ENCODE measurements around the gene PDZRN4.
A peak's percentile ranks its signal among the peaks of the same experiment; 100 is the strongest.

Gene PDZRN4

GRCh38 chr12:41465526-41465925 lies 277.4 kb downstream of the PDZRN4 start:
- no peak for DNase-seq

- no peak for DNase-seq
Measured at GRCh38 chr12:41466300-41466699, 278.2 kb downstream of the PDZRN4 start.

GRCh38 chr12:41466802-41467201 lies 278.7 kb downstream of the PDZRN4 start:
- DNase-seq: no peak

GRCh38 chr12:41467591-41468325 lies 279.6 kb downstream of the PDZRN4 start:
- DNase-seq: no peak

- no peak for DNase-seq
Measured at GRCh38 chr12:41468341-41468740, 280.2 kb downstream of the PDZRN4 start.

GRCh38 chr12:41468756-41469155 lies 280.6 kb downstream of the PDZRN4 start:
- DNase-seq: no peak

GRCh38 chr12:41473441-41473840 lies 285.3 kb downstream of the PDZRN4 start:
- DNase-seq: peak; percentile 31

- DNase-seq: no peak
Measured at GRCh38 chr12:41474001-41474400, 285.9 kb downstream of the PDZRN4 start.

GRCh38 chr12:41476499-41477439 lies 288.6 kb downstream of the PDZRN4 start:
- DNase-seq: peak; percentile 87

- no peak for DNase-seq
Measured at GRCh38 chr12:41479426-41479825, 291.3 kb downstream of the PDZRN4 start.

- no peak for DNase-seq
Measured at GRCh38 chr12:41485203-41485602, 297.1 kb downstream of the PDZRN4 start.

- no peak for DNase-seq
Measured at GRCh38 chr12:41486718-41487117, 298.6 kb downstream of the PDZRN4 start.

GRCh38 chr12:41496009-41496408 lies 307.9 kb downstream of the PDZRN4 start:
- no peak for DNase-seq

GRCh38 chr12:41497409-41497808 lies 309.3 kb downstream of the PDZRN4 start:
- no peak for DNase-seq

- DNase-seq: no peak
Measured at GRCh38 chr12:41504976-41505375, 316.9 kb downstream of the PDZRN4 start.

- no peak for DNase-seq
Measured at GRCh38 chr12:41507286-41507685, 319.2 kb downstream of the PDZRN4 start.

- DNase-seq: peak; percentile 22
Measured at GRCh38 chr12:41509271-41510055, 321.3 kb downstream of the PDZRN4 start.

GRCh38 chr12:41510470-41510869 lies 322.4 kb downstream of the PDZRN4 start:
- peak; percentile 67 for DNase-seq

- DNase-seq: no peak
Measured at GRCh38 chr12:41511247-41511646, 323.1 kb downstream of the PDZRN4 start.

- no peak for DNase-seq
Measured at GRCh38 chr12:41512497-41512896, 324.4 kb downstream of the PDZRN4 start.

GRCh38 chr12:41514021-41514777 lies 326.1 kb downstream of the PDZRN4 start:
- peak; percentile 54 for DNase-seq

- DNase-seq: no peak
Measured at GRCh38 chr12:41514907-41515306, 326.8 kb downstream of the PDZRN4 start.

Measured in NCI-H510A treated with DMSO at 0.1 percent for 48 hours (cell line).